ENCODE measurements around the gene TMEM120B. TPM values are rescaled to one million over a fixed set of nuclear protein-coding genes. Genes with fewer than 3 reads are reported as not detected.

Gene TMEM120B
- total and polyA plus RNA-seq, 5 experiments from 2014 or later: 2.1 to 14.4 (median 2.5) TPM

GRCh38 chr12:121817648-121818043 is 105.1 kb downstream of the TMEM120B start:
- no peak for ATAC-seq
- no peaks in the 10 kb centered on the region for H3K27me3 Mint-ChIP-seq
- peaks cover 5 to 86% (median 10%) of the 10 kb centered on the region in 3 donors for H3K36me3 Mint-ChIP-seq
- POLR2A ChIA-PET: interaction anchor here (1.2 to 37.3 kb wide), 2 partner anchors 11 to 29 kb away, joined by 3 to 2517 read pairs; partner anchors contain the start of genes RHOF and SETD1B
- H3K27ac Mint-ChIP-seq: peak overlapping the region in 4 of 10 donors; percentile 2 to 38 (median 32)
- H3K4me1 Mint-ChIP-seq: peaks cover 17 to 41% (median 18%) of the 10 kb centered on the region in 4 donors
- no peaks in the 10 kb centered on the region for H3K9me3 Mint-ChIP-seq
- DNase-seq: no peak
- H3K4me3 Mint-ChIP-seq: no peak overlapping the region

- POLR2A ChIA-PET: interaction anchor here (0.7 to 37.3 kb wide), 3 partner anchors 15 to 31 kb away, joined by 3 to 2517 read pairs (median 4); partner anchors contain the start of genes RHOF and SETD1B
Measured at GRCh38 chr12:121819212-121819949, 106.8 kb downstream of the TMEM120B start.

GRCh38 chr12:121820056-121820455 is 107.5 kb downstream of the TMEM120B start:
- POLR2A ChIA-PET: interaction anchor here (1.4 to 37.3 kb wide), 3 partner anchors 9 to 31 kb away, joined by 4 to 2517 read pairs (median 6); partner anchors contain the start of genes RHOF and SETD1B
- H3K9me3 Mint-ChIP-seq: no peaks in the 10 kb centered on the region
- H3K4me3 Mint-ChIP-seq: no peak overlapping the region
- peak overlapping the region in 1 of 10 donors; percentile 69 for H3K27ac Mint-ChIP-seq
- peaks cover 5 to 87% (median 13%) of the 10 kb centered on the region in 3 donors for H3K36me3 Mint-ChIP-seq
- DNase-seq: no peak
- no peak for ATAC-seq
- H3K4me1 Mint-ChIP-seq: peaks cover 4 to 27% (median 8%) of the 10 kb centered on the region in 4 donors
- H3K27me3 Mint-ChIP-seq: no peaks in the 10 kb centered on the region

More at GRCh38 chr12:121819212-121819949, 106.8 kb downstream of the TMEM120B start:
- peak overlapping the region in 1 of 10 donors; percentile 41 for H3K4me3 Mint-ChIP-seq
- peak overlapping the region in 1 of 10 donors; percentile 15 for H3K27ac Mint-ChIP-seq
- DNase-seq: peak in 1 of 10 donors; percentile 3
- H3K9me3 Mint-ChIP-seq: no peaks in the 10 kb centered on the region
- ATAC-seq: no peak
- peaks cover 4 to 30% (median 8%) of the 10 kb centered on the region in 4 donors for H3K4me1 Mint-ChIP-seq
- peaks cover 5 to 88% (median 13%) of the 10 kb centered on the region in 3 donors for H3K36me3 Mint-ChIP-seq
- no peaks in the 10 kb centered on the region for H3K27me3 Mint-ChIP-seq

GRCh38 chr12:121822393-121823100 is 110.0 kb downstream of the TMEM120B start:
- DNase-seq: no peak
- H3K27me3 Mint-ChIP-seq: no peaks in the 10 kb centered on the region
- no peaks in the 10 kb centered on the region for H3K9me3 Mint-ChIP-seq
- H3K4me3 Mint-ChIP-seq: no peak overlapping the region
- H3K36me3 Mint-ChIP-seq: peaks cover 0 to 76% (median 8%) of the 10 kb centered on the region in 3 donors
- peak overlapping the region in 1 of 10 donors; percentile 40 for H3K27ac Mint-ChIP-seq
- no peak for ATAC-seq
- POLR2A ChIA-PET: interaction anchor here (37.3 kb wide), 1 partner anchor 34 kb away, joined by 2517 read pairs; the partner anchor contains the start of genes RHOF and SETD1B
- H3K4me1 Mint-ChIP-seq: peaks cover 0 to 25% (median 14%) of the 10 kb centered on the region in 4 donors

GRCh38 chr12:121823101-121823726 is 110.7 kb downstream of the TMEM120B start:
- POLR2A ChIA-PET: interaction anchor here (1.1 to 37.3 kb wide), 3 partner anchors 18 to 34 kb away, joined by 4 to 2517 read pairs (median 8); partner anchors contain the start of genes RHOF and SETD1B
- Mint-ChIP-seq H3K4me1 (peaks cover 0 to 21% (median 14%) of the 10 kb centered on the region in 4 donors), H3K4me3 (no peak overlapping the region), H3K27me3 (no peaks in the 10 kb centered on the region), H3K27ac (no peak overlapping the region), H3K9me3 (no peaks in the 10 kb centered on the region), H3K36me3 (peaks cover 0 to 76% (median 3%) of the 10 kb centered on the region in 3 donors)
- DNase-seq (no peak), ATAC-seq (peak in 1 of 2 donors; percentile 18)

GRCh38 chr12:121823727-121824115 is 111.2 kb downstream of the TMEM120B start:
- Mint-ChIP-seq H3K27me3 (no peaks in the 10 kb centered on the region), H3K27ac (peak overlapping the region in 1 of 10 donors; percentile 83), H3K4me3 (peak overlapping the region in 1 of 10 donors; percentile 2), H3K36me3 (peaks cover 0 to 77% (median 3%) of the 10 kb centered on the region in 3 donors), H3K9me3 (no peaks in the 10 kb centered on the region), H3K4me1 (peaks cover 0 to 25% (median 18%) of the 10 kb centered on the region in 4 donors)
- DNase-seq (no peak), ATAC-seq (no peak)
- POLR2A ChIA-PET: interaction anchor here (1.1 to 1.5 kb wide), 2 partner anchors 18 to 29 kb away, joined by 4 to 8 read pairs; no protein-coding TSS in a partner anchor

- Mint-ChIP-seq H3K27me3 (no peaks in the 10 kb centered on the region), H3K4me3 (peak overlapping the region in 1 of 10 donors; percentile 29), H3K4me1 (peaks cover 0 to 25% (median 18%) of the 10 kb centered on the region in 4 donors), H3K36me3 (peaks cover 0 to 78% (median 3%) of the 10 kb centered on the region in 3 donors), H3K9me3 (no peaks in the 10 kb centered on the region), H3K27ac (peak overlapping the region in 4 of 10 donors; percentile 15 to 88 (median 41))
- ATAC-seq: peak in 1 of 2 donors; percentile 11
- no peak for DNase-seq
- POLR2A ChIA-PET: interaction anchor here (0.5 to 4.1 kb wide), 3 partner anchors 13 to 126 kb away, joined by 3 to 27 read pairs (median 4); no protein-coding TSS in a partner anchor
Measured at GRCh38 chr12:121825041-121825523, 112.5 kb downstream of the TMEM120B start.

- peak overlapping the region in 2 of 10 donors; percentile 18 to 39 for H3K4me3 Mint-ChIP-seq
- H3K36me3 Mint-ChIP-seq: peaks cover 0 to 80% (median 6%) of the 10 kb centered on the region in 3 donors
- no peaks in the 10 kb centered on the region for H3K9me3 Mint-ChIP-seq
- H3K4me1 Mint-ChIP-seq: peaks cover 0 to 22% (median 17%) of the 10 kb centered on the region in 4 donors
- peak overlapping the region in 9 of 10 donors; percentile 2 to 91 (median 76) for H3K27ac Mint-ChIP-seq
- DNase-seq (no peak), ATAC-seq (no peak)
- POLR2A ChIA-PET: interaction anchor here (0.6 to 4.1 kb wide), 12 partner anchors 12 to 114 kb away, joined by 3 to 27 read pairs (median 6); partner anchors contain the start of genes PSMD9 and TMEM120B
- H3K27me3 Mint-ChIP-seq: no peaks in the 10 kb centered on the region
Measured at GRCh38 chr12:121826318-121827150, 114.0 kb downstream of the TMEM120B start.

- no peak overlapping the region for H3K4me3 Mint-ChIP-seq
- peaks cover 0 to 80% (median 10%) of the 10 kb centered on the region in 3 donors for H3K36me3 Mint-ChIP-seq
- no peak for DNase-seq
- H3K27me3 Mint-ChIP-seq: no peaks in the 10 kb centered on the region
- POLR2A ChIA-PET: interaction anchor here (0.5 to 4.1 kb wide), 14 partner anchors 9 to 291 kb away, joined by 3 to 27 read pairs (median 5); partner anchors contain the start of genes PSMD9 and TMEM120B
- peak overlapping the region in 4 of 10 donors; percentile 34 to 87 (median 70) for H3K27ac Mint-ChIP-seq
- ATAC-seq: no peak
- H3K4me1 Mint-ChIP-seq: peaks cover 0 to 22% (median 17%) of the 10 kb centered on the region in 4 donors
- H3K9me3 Mint-ChIP-seq: no peaks in the 10 kb centered on the region
Measured at GRCh38 chr12:121827351-121828099, 115.0 kb downstream of the TMEM120B start.

GRCh38 chr12:121828306-121828705 is 115.8 kb downstream of the TMEM120B start:
- Mint-ChIP-seq H3K27me3 (no peaks in the 10 kb centered on the region), H3K4me1 (peaks cover 0 to 22% (median 17%) of the 10 kb centered on the region in 4 donors), H3K27ac (peak overlapping the region in 6 of 10 donors; percentile 36 to 80 (median 62)), H3K36me3 (peaks cover 0 to 84% (median 10%) of the 10 kb centered on the region in 3 donors), H3K9me3 (no peaks in the 10 kb centered on the region), H3K4me3 (no peak overlapping the region)
- POLR2A ChIA-PET: interaction anchor here (0.6 to 4.1 kb wide), 8 partner anchors 9 to 60 kb away, joined by 3 to 27 read pairs (median 4); partner anchors contain the start of gene PSMD9
- ATAC-seq (no peak), DNase-seq (no peak)
